ENCODE measurements around the gene NEUROD4. TPM values are rescaled to one million over a fixed set of nuclear protein-coding genes. Genes with fewer than 3 reads are reported as not detected.

NEUROD4 gene
- total RNA-seq, 4 donors from 2014 or later: not detected

DNA sequence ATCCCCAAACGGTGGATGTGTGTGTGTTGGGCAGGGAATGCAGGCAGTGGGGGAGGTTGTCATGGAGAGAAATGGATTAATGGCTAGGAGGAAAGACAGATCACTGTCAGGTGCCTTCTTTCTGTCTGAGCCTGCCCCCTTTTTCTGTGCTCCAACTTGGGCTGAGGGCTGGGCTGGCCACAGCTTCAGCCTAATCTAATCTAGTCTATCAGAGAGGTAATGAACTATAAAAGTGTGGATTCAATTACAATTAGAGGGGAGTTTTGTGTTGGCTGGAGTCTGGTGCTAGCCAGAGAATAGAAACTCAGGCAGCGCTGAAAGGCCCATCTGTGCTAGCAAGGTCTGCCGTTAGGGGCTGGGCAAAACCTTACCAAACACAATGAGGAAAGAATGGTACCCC, 41.2 kb downstream of the NEUROD4 start:
- no peak overlapping the region for H3K4me3 ChIP-seq

DNA sequence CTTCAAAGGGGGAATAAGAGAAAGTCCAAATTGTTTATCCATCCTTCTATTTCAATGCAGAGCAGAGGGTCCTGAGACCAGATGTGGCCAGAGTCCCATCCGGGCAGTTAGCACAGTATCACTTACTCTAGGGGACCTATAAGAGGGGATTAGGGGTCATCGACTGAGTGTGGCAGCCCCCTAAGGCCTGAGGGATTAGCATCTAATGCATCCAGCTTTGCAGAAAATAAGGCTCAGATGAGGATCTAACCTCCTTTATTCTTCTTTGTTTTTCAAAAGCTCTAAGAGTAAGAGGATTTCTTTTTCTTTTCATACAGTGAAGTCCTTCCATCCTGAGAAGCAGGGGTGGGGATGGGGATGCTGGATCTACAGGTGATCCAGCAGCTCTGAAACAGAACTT, 43.5 kb downstream of the NEUROD4 start:
- no peaks in the 10 kb centered on the region for H3K9me3 ChIP-seq

More for the DNA sequence above, 41.2 kb downstream of the NEUROD4 start:
- no peaks in the 10 kb centered on the region for H3K36me3 ChIP-seq
- H3K27me3 ChIP-seq: no peaks in the 10 kb centered on the region
- TF ChIP-seq POLR2A (IDR thresholded peaks at IDR 0.05): no peak
- TF ChIP-seq, protein P1, sequence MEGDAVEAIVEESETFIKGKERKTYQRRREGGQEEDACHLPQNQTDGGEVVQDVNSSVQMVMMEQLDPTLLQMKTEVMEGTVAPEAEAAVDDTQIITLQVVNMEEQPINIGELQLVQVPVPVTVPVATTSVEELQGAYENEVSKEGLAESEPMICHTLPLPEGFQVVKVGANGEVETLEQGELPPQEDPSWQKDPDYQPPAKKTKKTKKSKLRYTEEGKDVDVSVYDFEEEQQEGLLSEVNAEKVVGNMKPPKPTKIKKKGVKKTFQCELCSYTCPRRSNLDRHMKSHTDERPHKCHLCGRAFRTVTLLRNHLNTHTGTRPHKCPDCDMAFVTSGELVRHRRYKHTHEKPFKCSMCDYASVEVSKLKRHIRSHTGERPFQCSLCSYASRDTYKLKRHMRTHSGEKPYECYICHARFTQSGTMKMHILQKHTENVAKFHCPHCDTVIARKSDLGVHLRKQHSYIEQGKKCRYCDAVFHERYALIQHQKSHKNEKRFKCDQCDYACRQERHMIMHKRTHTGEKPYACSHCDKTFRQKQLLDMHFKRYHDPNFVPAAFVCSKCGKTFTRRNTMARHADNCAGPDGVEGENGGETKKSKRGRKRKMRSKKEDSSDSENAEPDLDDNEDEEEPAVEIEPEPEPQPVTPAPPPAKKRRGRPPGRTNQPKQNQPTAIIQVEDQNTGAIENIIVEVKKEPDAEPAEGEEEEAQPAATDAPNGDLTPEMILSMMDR (IDR thresholded peaks at IDR 0.05): no peak
- no peak overlapping the region for H3K27ac ChIP-seq
- H3K4me1 ChIP-seq: no peaks in the 10 kb centered on the region
- DNase-seq: no peak
- H3K9me3 ChIP-seq: no peaks in the 10 kb centered on the region

DNA sequence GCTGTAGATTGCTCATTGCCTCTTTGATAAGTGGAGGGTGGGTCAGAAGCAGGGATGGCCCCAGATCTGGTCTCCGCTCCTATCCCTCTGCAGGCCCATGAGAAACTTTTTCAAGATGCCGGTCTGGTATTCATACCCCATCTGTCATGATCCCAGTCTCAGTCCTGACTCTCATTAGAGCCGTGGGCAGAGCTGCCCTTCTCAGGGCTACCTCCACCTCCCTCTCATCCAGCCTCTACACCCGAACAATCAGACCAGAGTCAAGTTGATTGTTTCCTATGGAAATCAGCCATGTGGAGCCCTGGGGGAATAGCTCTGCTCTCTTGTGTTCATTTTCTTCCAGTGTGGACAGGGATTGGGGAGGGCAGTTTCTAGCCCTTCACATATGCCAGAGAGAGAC, 45.8 kb downstream of the NEUROD4 start:
- DNase-seq: no peak
- H3K9me3 ChIP-seq: no peaks in the 10 kb centered on the region
- H3K27me3 ChIP-seq: no peaks in the 10 kb centered on the region
- H3K4me3 ChIP-seq: no peak overlapping the region
- TF ChIP-seq, protein P1 (IDR thresholded peaks at IDR 0.05): no peak
- TF ChIP-seq POLR2A (IDR thresholded peaks at IDR 0.05): no peak
- no peaks in the 10 kb centered on the region for H3K36me3 ChIP-seq
- no peak overlapping the region for H3K27ac ChIP-seq
- no peaks in the 10 kb centered on the region for H3K4me1 ChIP-seq

More for the DNA sequence above, 43.5 kb downstream of the NEUROD4 start:
- Histone ChIP-seq H3K27me3 (no peaks in the 10 kb centered on the region), H3K4me3 (no peak overlapping the region), H3K4me1 (no peaks in the 10 kb centered on the region), H3K27ac (no peak overlapping the region), H3K36me3 (no peaks in the 10 kb centered on the region)
- no peak for DNase-seq
- no peak for TF ChIP-seq POLR2A (IDR thresholded peaks at IDR 0.05)
- TF ChIP-seq, protein P1 (IDR thresholded peaks at IDR 0.05): no peak

DNA sequence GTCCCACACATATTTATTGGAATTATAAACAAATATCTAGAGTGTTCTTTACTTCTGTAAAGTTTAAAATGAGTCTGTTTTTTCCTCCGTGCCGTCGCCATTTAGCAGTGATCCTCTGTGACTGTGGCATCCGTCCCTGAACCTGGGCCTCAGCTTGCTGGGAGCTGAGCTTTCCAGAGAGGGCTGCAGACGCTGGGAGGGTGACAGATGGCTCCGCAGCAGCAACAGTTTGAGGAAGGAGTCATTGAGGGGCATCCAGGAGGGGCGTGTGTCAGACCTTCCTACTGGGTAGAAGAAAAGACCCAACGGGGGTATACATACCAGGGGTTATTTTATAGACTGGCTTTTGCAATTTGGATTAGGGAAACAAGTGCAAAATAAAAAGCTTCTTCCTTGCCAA, 47.9 kb downstream of the NEUROD4 start:
- H3K4me1 ChIP-seq: no peaks in the 10 kb centered on the region
- no peaks in the 10 kb centered on the region for H3K36me3 ChIP-seq
- DNase-seq: no peak
- no peak for TF ChIP-seq POLR2A (IDR thresholded peaks at IDR 0.05)
- TF ChIP-seq, protein P1 (IDR thresholded peaks at IDR 0.05): no peak
- H3K9me3 ChIP-seq: no peaks in the 10 kb centered on the region
- H3K27me3 ChIP-seq: no peaks in the 10 kb centered on the region
- no peak overlapping the region for H3K27ac ChIP-seq
- no peak overlapping the region for H3K4me3 ChIP-seq

DNA sequence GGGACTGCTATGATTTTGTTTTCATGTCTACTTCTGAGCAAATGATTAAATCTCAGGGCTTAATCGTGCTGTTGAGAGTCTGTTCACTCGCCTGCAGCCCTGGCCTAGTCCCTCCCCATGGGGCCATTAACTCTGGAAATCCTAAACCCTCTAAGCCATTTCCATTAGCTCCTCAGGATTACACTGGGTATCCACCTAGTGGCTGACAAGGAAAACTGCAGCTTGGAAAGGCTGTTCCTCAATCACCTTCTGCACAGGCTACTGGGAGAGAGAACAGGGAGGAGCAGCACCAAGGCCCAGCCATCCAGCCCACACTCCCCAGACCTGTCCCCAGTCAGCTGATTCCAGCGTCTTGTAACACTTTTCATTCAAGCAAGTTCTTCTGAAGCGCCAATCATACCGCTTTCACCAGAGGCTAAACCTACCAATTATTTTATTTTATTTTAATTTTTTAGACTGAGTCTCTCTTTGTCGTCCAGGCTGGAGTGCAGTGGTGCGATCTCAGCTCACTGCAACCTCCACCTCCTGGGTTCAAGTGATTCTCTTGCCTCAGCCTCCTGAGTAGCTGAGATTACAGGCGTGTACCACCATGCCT, 48.7 kb downstream of the NEUROD4 start:
- no peak for DNase-seq
- Histone ChIP-seq H3K4me1 (no peaks in the 10 kb centered on the region), H3K36me3 (no peaks in the 10 kb centered on the region), H3K27ac (no peak overlapping the region), H3K4me3 (no peak overlapping the region), H3K27me3 (no peaks in the 10 kb centered on the region), H3K9me3 (no peaks in the 10 kb centered on the region)
- no peak for TF ChIP-seq POLR2A (IDR thresholded peaks at IDR 0.05)
- TF ChIP-seq, protein P1 (IDR thresholded peaks at IDR 0.05): peak; percentile 47 to 62 (median 53)

DNA sequence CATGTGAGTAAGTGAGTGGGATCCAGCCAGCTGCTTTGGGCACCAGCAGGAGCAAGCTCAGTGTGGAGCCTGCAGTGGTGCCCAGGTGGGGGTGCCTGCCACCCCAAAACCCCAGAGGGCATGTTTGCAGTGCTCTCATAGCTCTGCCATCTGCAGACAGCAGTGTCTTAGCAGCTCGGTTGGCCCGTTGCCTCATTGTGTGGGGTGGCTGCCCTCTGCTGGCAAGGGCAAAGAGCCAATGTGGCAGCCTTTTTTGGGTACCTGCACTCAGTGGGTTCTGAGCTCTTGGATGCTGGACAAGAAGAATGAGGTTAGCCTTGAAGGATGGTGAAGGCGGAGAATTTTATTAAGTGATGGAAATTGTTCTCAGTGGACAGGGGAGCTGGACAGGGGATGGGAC, 52.3 kb downstream of the NEUROD4 start:
- H3K4me3 ChIP-seq: no peak overlapping the region
- no peaks in the 10 kb centered on the region for H3K27me3 ChIP-seq
- no peaks in the 10 kb centered on the region for H3K9me3 ChIP-seq
- no peaks in the 10 kb centered on the region for H3K36me3 ChIP-seq
- H3K4me1 ChIP-seq: no peaks in the 10 kb centered on the region
- H3K27ac ChIP-seq: no peak overlapping the region
- TF ChIP-seq POLR2A (IDR thresholded peaks at IDR 0.05): no peak
- TF ChIP-seq, protein P1 (IDR thresholded peaks at IDR 0.05): peak; percentile 15 to 48 (median 29)
- DNase-seq: peak; percentile 53 to 76 (median 59)
